ENCODE measurements around the gene TMEM131.

Gene TMEM131

DNA sequence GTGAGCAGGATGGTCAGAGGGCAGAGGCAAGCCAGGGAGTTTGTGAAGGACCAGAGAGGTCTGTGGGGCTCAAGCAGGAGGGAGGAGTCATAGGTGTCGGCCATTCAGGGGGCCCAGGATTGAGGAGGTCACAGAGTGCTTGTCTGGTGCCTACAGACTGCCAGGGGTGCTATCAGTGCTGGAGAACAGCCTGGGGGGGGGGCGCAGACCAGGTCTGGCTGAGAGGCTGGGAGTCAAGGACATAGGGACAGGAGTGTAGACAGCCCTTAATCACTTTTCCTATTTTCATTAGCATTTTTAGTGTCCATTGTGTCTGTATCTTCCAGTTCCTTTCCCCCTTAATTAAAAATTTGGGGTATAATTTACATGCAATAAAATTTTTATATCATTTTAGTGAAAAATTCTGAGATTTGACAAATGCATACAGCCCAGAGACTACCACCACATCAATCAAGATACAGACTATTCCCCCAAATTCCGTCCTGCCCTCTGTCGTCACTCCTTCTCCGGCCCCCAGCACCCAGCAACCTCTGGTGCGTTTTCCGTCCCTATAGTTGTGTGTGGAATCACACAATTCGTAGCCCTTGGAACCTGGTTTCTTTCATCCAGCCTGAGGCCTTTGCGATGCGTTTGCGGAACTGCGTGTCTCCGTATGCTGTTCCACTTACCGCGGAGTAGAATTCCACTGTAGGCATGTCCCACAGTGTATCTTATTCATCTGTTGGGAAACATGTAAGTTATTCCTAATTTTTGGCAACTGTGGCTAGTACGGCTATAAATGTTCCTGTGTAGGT is 276.2 kb downstream of the TMEM131 start:
- H3K4me1 ChIP-seq (ENCODE audit: control insufficient read depth, insufficient read depth, low read length, poor library complexity, severe bottlenecking) = peaks cover 8% of the 10 kb centered on the region
- 93 to 96% methylated on average over 15 of the region's 16 CpGs for WGBS, 2 experiments (ENCODE audit: insufficient coverage in 2 of 2)
- no peaks in the 10 kb centered on the region for H3K36me3 ChIP-seq (ENCODE audit: control insufficient read depth, insufficient read depth, low read length)
- H3K9me3 ChIP-seq (ENCODE audit: control insufficient read depth, low read length) = no peaks in the 10 kb centered on the region
- H3K4me3 ChIP-seq (ENCODE audit: extremely low read depth, insufficient read depth, low read length, poor library complexity, severe bottlenecking) = no peak overlapping the region
- H3K27ac ChIP-seq (ENCODE audit: low read depth, low read length, severe bottlenecking) = no peak overlapping the region

DNA sequence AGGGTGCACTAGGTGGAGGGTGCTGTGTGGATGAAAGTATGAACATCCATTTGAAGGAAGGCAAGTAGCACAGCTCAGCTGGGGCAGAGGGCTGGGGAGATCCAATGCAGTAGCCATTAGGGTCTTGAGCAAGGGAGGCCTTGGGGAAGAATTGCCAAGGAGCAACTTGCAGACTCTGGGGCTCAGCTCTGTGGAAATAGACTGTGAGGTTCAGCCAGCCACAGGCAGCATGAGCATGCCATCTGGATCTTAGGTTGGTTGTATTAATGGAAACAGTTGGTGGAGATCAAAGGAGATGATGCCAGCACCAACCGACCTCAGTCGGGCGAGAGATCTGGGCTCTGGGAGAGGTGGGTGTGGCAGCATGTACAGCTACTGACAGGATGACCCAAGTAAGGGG is 276.8 kb downstream of the TMEM131 start:
- Histone ChIP-seq H3K4me3 (ENCODE audit: extremely low read depth, insufficient read depth, low read length, poor library complexity, severe bottlenecking) (no peak overlapping the region), H3K9me3 (ENCODE audit: control insufficient read depth, low read length) (no peaks in the 10 kb centered on the region), H3K4me1 (ENCODE audit: control insufficient read depth, insufficient read depth, low read length, poor library complexity, severe bottlenecking) (peaks cover 8% of the 10 kb centered on the region), H3K27ac (ENCODE audit: low read depth, low read length, severe bottlenecking) (no peak overlapping the region), H3K36me3 (ENCODE audit: control insufficient read depth, insufficient read depth, low read length) (no peaks in the 10 kb centered on the region)
- 97 to 100% methylated on average over 3 of the region's 3 CpGs for WGBS, 2 experiments (ENCODE audit: insufficient coverage in 2 of 2)

DNA sequence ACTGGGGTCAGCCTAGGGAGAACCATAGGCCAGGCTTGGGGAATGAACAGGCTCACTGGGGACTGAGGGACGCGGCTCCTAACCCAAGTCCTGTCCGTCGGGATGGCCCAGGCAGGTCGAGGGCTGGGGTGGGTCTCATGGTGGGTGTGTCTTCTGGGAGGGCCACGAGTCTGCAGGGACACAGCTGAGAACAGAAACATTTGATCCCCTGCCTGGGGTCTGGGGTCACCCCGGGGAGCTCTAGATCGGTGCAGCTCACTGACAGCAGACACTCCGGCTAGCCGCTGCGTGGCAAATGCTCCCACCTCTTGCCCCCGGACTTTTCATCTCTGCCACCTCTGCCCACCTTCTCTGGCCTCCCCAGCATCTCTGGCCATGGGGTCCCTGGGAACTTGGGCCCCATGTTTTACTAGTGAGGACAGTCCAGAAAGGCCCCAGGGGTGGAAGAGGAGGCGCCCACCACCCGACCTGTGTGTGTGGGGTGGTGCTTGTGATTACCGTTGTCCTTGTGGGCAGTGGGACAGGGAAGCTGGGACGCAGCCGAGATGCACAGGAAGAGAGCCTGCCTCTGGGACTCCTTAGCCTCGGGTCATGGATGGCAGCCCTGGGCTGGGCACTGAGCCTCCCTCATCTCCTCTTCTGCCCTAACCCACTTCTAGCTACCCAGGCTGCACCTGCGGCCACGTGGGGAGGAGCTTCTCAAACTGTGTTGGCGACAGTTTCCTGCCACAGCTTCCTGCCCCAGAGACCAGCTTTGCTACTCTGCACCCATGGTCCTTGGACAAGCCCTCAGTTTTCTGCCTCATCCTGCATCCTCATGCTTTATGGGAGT is 277.5 kb downstream of the TMEM131 start:
- Histone ChIP-seq H3K27ac (ENCODE audit: low read depth, low read length, severe bottlenecking) (no peak overlapping the region), H3K9me3 (ENCODE audit: control insufficient read depth, low read length) (no peaks in the 10 kb centered on the region), H3K4me1 (ENCODE audit: control insufficient read depth, insufficient read depth, low read length, poor library complexity, severe bottlenecking) (peaks cover 15% of the 10 kb centered on the region), H3K4me3 (ENCODE audit: extremely low read depth, insufficient read depth, low read length, poor library complexity, severe bottlenecking) (no peak overlapping the region), H3K36me3 (ENCODE audit: control insufficient read depth, insufficient read depth, low read length) (no peaks in the 10 kb centered on the region)
- WGBS, 2 experiments (ENCODE audit: insufficient coverage in 2 of 2) = 89 to 91% methylated on average over 15 to 18 of the region's 21 CpGs

DNA sequence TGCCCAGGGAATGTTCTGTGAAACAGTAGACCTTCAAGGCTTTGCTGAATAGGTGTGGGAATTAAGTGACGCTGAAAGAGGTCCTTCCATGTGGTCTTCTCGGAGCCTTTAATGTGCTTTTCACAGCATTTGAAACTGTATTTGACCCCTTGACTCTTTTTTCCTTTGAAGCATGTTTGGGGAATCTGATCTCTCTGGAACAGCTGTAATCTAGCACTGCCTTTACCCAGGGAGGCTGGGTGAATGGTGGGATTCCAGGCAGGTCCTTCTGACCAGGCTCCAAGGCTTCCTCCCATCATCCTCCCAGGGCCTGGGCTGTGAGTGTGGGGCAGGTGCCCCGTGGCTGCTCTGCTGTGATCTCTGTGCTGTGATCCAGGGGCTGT is 278.1 kb downstream of the TMEM131 start:
- Histone ChIP-seq H3K27ac (ENCODE audit: low read depth, low read length, severe bottlenecking) (no peak overlapping the region), H3K36me3 (ENCODE audit: control insufficient read depth, insufficient read depth, low read length) (no peaks in the 10 kb centered on the region), H3K9me3 (ENCODE audit: control insufficient read depth, low read length) (no peaks in the 10 kb centered on the region), H3K4me3 (ENCODE audit: extremely low read depth, insufficient read depth, low read length, poor library complexity, severe bottlenecking) (no peak overlapping the region), H3K4me1 (ENCODE audit: control insufficient read depth, insufficient read depth, low read length, poor library complexity, severe bottlenecking) (peaks cover 22% of the 10 kb centered on the region)
- 81 to 85% methylated on average over 3 of the region's 3 CpGs for WGBS, 2 experiments (ENCODE audit: insufficient coverage in 2 of 2)

DNA sequence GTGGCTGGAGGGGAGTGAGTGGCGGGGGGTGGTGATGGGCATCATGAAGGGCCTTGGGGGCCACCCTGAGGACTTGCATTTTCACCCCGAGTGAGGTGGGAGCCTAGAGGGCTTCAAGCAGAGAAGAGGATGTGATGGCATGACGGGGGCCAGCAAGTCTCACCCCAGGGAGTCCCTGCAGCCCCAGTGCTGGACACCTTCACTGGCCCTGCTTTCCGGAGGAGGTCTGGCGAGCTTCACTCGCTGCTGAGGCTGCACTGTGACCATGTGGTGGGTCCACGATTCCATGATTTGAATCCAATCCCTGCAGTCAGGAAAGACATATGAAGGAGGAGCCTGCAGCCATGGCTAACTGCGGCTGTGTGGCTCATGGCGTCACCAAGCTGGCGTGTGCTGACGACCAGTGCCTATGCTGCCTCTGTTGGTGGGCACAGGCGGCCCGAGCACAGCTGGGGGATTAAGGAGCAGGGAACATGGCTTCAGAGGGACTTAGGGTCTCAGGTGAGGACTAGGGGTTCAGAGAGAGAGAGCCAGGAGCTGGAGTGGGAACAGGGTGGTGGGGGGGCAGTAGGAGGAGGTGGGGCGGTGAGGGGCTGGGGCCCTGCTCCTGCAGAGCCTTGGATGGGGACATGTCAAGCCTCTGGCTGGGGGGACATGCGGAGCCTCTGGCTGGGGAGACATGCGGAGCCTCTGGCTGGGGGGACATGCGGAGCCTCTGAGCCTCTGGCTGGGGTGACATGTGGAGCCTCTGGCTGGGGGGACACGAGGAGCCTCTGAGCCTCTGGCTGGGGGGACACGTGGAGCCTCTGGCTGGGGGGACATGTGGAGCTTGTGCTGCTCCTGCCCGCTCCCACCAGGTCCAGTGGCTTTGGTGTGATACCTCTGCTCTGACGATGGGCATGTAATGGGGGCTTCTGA is 278.8 kb downstream of the TMEM131 start:
- H3K27ac ChIP-seq (ENCODE audit: low read depth, low read length, severe bottlenecking) = no peak overlapping the region
- WGBS, 2 experiments (ENCODE audit: insufficient coverage in 2 of 2) = 91 to 96% methylated on average over 13 to 16 of the region's 21 CpGs
- H3K36me3 ChIP-seq (ENCODE audit: control insufficient read depth, insufficient read depth, low read length) = no peaks in the 10 kb centered on the region
- H3K4me3 ChIP-seq (ENCODE audit: extremely low read depth, insufficient read depth, low read length, poor library complexity, severe bottlenecking) = no peak overlapping the region
- peaks cover 27% of the 10 kb centered on the region for H3K4me1 ChIP-seq (ENCODE audit: control insufficient read depth, insufficient read depth, low read length, poor library complexity, severe bottlenecking)
- H3K9me3 ChIP-seq (ENCODE audit: control insufficient read depth, low read length) = no peaks in the 10 kb centered on the region

DNA sequence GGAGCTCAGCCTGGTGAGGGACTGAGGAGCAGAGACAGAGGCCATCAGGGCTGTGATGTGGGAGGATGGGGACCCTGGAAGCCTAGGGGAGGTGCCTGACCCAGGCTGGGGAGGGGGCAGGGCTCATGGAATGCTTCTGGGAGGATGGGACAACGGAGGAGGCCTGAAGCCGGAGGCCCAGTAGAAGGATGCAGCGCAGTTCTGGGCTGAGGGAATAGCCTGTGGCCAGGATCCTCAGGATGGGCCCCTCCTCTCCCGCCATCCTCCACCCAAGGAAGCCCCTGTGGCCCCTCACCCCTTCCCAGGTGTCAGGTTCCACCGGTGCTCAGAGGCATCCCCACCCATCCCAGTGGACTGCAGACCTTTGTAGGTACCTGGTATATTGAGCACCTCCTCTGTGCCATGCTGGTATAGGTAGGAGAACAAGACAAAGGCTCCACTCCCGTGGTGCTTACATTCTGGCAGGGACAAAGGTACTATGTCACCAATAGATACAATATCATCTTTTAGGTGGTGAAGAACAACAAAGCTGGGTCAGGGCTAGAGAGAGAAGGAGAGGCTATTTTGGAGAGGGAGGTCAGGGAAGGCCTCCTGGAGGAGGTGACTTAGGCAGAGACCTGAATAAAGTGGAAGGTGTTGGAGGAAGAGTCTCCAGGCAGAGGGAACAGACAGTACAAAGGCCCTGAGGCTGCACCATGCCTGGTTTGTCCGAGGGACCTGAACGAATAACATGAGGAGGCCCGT is 279.6 kb downstream of the TMEM131 start:
- no peaks in the 10 kb centered on the region for H3K36me3 ChIP-seq (ENCODE audit: control insufficient read depth, insufficient read depth, low read length)
- 77 to 78% methylated on average over 8 of the region's 9 CpGs for WGBS, 2 experiments (ENCODE audit: insufficient coverage in 2 of 2)
- no peak overlapping the region for H3K27ac ChIP-seq (ENCODE audit: low read depth, low read length, severe bottlenecking)
- H3K9me3 ChIP-seq (ENCODE audit: control insufficient read depth, low read length) = no peaks in the 10 kb centered on the region
- peaks cover 35% of the 10 kb centered on the region for H3K4me1 ChIP-seq (ENCODE audit: control insufficient read depth, insufficient read depth, low read length, poor library complexity, severe bottlenecking)
- no peak overlapping the region for H3K4me3 ChIP-seq (ENCODE audit: extremely low read depth, insufficient read depth, low read length, poor library complexity, severe bottlenecking)

DNA sequence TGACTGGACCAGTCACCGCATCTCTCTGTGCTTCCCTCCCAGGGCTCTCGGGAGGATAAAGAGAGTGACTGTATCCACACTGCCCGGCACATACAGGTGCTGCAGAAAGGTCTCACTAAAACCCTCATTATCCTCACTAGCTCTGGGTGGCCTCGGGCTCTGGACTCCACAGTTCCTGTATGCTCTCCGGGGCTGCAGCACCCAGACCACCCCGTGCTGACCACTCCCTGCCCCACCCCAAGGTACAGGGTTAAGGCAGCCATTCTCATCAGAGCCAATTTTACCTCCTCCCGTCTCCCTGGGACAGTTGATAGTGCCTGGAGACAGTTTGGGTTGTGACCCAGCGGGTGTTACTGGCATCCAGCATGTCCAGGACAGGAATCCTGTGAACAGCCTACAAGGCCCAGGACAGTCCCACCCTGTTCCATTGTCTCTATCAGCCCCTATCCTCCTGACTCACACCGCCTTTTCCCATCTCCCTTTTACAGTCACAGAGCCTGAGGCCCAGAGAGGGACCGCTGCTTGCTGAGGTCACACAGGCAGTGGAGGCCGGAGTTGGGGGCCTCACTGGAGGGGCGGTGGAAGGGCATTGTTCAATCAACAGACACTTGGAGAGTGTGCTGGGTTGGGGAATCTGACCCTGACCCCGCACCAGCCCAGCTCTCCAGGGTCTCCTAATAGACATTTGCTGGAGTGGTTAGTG is 280.6 kb downstream of the TMEM131 start:
- Histone ChIP-seq H3K9me3 (ENCODE audit: control insufficient read depth, low read length) (no peaks in the 10 kb centered on the region), H3K4me3 (ENCODE audit: extremely low read depth, insufficient read depth, low read length, poor library complexity, severe bottlenecking) (no peak overlapping the region), H3K27ac (ENCODE audit: low read depth, low read length, severe bottlenecking) (no peak overlapping the region), H3K36me3 (ENCODE audit: control insufficient read depth, insufficient read depth, low read length) (no peaks in the 10 kb centered on the region), H3K4me1 (ENCODE audit: control insufficient read depth, insufficient read depth, low read length, poor library complexity, severe bottlenecking) (peaks cover 45% of the 10 kb centered on the region)
- WGBS, 2 experiments (ENCODE audit: insufficient coverage in 2 of 2) = 86 to 87% methylated on average over 9 to 13 of the region's 13 CpGs

DNA sequence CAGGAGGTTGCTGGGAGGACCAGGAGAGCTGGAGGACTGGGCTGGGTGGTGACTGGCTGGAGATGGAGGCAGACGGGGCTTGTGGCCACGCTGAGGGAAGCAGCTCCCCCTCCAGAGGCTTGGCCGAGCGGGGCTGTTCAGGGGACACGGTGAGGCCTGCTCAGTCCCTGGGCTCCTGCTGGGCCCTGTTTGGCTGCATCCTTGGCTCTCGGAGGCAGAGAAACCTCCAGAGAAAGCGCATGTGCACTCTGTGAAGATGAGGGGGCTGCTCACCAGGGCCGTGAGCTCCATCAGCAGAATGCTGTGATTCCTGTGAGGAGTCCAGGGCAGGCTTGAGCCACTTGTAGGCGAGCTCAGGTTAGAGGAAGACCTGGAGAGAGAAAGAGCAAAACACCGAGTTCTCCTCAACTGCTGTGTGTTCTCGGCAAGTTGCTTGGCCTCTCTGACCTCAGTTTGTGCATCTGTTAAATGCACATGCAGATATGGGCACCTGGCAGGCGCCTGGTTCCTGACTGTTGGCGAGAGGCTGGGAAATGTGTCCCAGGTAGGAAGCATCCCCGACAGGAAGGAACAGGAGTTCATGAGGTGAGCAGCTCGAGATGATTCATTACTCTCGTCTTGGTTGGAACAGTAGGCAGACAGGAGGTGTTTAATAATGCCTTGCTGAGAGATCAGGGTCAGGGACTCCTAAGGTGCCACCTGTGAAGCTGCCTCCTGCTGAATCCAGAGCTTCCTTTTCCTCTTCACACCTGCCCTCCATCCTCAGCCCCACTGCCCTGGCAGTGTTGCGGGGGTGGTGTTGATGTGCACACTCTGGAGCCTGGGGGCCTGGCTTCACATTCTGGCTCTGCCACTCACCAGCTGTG is 281.4 kb downstream of the TMEM131 start:
- H3K27ac ChIP-seq (ENCODE audit: low read depth, low read length, severe bottlenecking) = no peak overlapping the region
- WGBS, 2 experiments (ENCODE audit: insufficient coverage in 2 of 2) = 86 to 89% methylated on average over 15 to 17 of the region's 17 CpGs

More for the DNA sequence above, 281.4 kb downstream of the TMEM131 start:
- H3K36me3 ChIP-seq (ENCODE audit: control insufficient read depth, insufficient read depth, low read length) = no peaks in the 10 kb centered on the region
- peaks cover 45% of the 10 kb centered on the region for H3K4me1 ChIP-seq (ENCODE audit: control insufficient read depth, insufficient read depth, low read length, poor library complexity, severe bottlenecking)
- no peaks in the 10 kb centered on the region for H3K9me3 ChIP-seq (ENCODE audit: control insufficient read depth, low read length)
- no peak overlapping the region for H3K4me3 ChIP-seq (ENCODE audit: extremely low read depth, insufficient read depth, low read length, poor library complexity, severe bottlenecking)

Measured in mesodermal cell (in vitro differentiated cells).